ACHN (cell line): Measurements from ENCODE around the gene SNUPN.
A peak's percentile ranks its signal among the peaks of the same experiment; 100 is the strongest.
"Not testable (repeated sequence)": the region's sequence is repeated elsewhere in the genome, so short reads cannot be mapped to it uniquely, and the experiment has no call there.

Experiments used
- DNase-seq: peaks from one replicate; pipeline ENCODE4 v3.0.0-alpha.2; 2015
- in situ Hi-C: cut with HindIII; loops from 2 replicates; pipeline ENCODE4 v1.10.0; 2017; ENCODE audit warnings: low sequenced_read_pairs, low pct_ligation_motif_present, low pct_unique_long_range_greater_than_20kb

SNUPN gene

DNA sequence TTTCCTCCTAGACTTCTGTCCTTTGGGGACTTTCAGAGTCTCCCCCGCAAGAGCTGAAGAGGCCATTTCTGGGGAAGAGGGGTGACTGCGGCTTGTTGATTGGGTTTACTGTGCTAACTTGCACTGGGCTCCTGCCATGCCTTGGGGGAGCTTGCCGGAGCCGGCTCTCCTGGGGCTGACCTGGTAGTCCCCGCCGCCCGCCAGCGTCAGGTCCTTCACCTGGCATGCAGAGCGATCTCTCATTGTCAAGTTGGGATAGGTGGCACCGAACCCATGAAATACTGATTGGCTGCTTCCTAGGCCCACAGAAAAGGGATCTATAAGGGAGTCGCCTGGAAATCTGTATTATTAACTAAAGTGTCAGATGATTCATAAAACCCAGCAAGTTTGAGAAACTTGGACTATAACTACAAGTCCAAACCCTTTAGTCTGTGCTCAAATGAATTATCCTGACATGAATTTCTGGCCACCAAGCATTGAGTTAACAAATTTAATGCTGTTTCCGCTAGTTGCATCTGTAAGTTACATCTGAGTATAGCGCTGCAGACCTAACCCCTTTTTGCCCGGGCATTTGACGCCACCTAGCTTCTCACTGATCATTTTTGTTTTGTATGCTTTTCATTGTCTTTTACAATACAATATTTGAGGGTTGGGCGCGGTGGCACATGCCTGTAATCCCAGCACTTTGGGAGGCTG is 15.1 kb upstream of the SNUPN start:
- in situ Hi-C loops = no loop called here
- peak; percentile 70 for DNase-seq

- peak; percentile 98 for DNase-seq
- in situ Hi-C loops = no loop called here
These were observed 14.4 kb upstream of the SNUPN start, which contains the start of gene IMP3 for GRCh38 chr15:75639709-75640482. TSS of gene IMP3 (minus strand) at chr15:75640224. CDS start at chr15:75640168, 56 bp downstream.

DNA sequence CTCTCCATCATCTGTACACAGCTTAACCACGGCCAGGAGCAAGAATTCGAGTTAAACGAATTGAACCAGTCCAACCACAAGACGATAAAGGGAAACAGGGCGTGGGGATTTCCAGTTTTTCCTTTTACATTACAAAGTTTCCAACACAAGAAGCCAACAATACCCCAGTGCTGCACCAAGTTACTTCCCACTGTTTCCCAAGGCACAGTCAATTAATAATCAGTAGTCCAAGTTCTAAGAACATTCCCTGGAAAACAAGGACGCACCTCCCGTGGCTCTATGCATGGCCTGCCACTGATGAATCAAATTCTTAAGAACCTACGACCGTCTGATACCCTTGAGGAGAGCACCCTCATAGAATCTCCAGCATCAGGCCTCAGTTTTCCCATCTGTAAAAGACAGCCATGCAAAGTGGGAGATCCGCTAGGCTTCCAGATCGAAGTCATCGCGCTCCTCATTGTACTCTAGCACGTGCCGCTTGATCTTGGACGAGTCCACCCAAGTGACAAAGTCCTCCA is 13.7 kb upstream of the SNUPN start:
- peak; percentile 22 for DNase-seq
- in situ Hi-C loops = no loop called here

GRCh38 chr15:75637245-75638009 is 11.9 kb upstream of the SNUPN start:
- in situ Hi-C loops = no loop called here

GRCh38 chr15:75636026-75636425 is 10.5 kb upstream of the SNUPN start:
- in situ Hi-C loops = no loop called here
- DNase-seq = no peak

More at GRCh38 chr15:75637245-75638009, 11.9 kb upstream of the SNUPN start:
- no peak for DNase-seq

DNA sequence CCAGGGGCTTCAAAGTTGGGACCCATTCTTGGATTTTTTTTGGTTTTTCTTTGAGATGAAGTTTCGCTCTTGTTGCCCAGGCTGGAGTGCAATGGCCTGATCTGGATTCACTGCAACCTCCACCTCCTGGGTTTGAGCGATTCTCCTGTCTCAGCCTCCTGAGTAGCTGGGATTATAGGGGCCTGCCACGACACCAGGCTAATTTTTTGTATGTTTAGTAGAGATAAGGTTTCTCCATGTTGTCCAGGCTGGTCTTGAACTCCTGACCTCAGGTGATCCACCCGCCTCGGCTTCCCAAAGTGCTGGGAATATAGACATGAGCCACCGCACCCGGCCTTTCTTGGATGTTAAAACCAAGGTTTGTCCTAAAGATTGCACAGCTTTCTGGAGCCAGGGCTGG is 8.4 kb upstream of the SNUPN start:
- in situ Hi-C loops, DNase-seq: not testable (repeated sequence)

DNA sequence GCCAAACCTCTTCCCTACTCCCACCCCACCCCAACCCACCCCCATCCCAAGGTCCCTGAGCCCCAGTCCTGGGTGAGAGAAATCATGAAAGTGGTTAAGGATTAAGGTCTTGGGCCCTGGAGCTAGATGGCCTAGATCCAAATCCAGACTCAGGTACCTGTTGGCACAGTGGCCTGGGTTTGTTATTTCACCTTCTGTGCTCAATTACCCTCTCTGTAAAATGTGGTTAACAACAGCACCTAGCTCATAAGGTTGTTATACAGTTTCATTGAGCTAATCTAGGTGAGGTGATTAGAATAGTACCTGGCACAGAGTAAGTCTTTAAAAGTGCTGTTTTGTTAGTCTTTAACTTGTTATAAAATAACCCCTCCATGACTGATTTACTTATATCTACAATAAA is 6.4 kb upstream of the SNUPN start:
- in situ Hi-C loops = no loop called here
- no peak for DNase-seq

DNA sequence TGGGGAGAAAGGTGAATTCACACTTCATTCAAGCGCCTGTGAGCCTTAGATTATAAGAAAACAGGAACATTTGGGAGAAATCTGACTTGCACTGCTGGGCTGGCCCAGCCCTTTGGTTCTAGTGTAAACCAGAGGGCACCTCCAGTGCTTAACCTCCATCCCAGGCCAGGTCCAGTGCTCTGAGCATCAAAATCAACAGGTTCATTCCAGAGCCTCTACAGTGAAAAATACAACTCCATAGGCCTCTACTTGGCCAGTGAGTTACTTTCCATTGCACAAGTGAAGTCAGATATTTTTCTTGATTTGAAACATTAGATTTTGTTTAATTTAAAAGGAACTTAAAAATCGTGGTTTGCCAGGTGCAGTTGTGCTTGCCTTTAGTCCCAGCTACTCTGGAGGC is 3.0 kb downstream of the SNUPN start:
- in situ Hi-C loops = no loop called here
- DNase-seq = no peak

- peak; percentile 80 for DNase-seq
These were observed 4.6 kb downstream of the SNUPN start for GRCh38 chr15:75620841-75621391.

GRCh38 chr15:75620058-75620820 is 5.3 kb downstream of the SNUPN start:
- no peak for DNase-seq
- in situ Hi-C loops = no loop called here

More at GRCh38 chr15:75620841-75621391, 4.6 kb downstream of the SNUPN start:
- in situ Hi-C loops = no loop called here

DNA sequence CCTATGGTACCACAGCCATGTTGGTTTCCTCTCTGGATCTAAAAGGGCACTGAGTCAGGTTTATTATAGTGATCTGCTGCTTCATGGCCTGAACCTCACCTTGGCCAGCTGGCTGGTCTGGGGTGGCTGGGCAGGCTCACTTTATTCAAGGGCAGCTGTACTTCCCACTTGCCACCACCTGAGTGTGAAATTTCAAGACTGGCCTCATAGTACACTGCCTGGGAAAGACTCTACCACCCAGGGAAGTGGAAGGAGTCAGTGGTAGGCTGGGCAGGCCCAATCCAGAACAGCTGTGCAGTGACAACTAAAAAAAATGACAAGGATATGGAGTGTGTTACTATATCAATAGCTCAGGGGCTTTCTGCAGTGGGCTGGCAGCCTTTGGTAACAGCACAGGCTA is 8.8 kb downstream of the SNUPN start:
- in situ Hi-C loops = no loop called here
- DNase-seq = no peak

- in situ Hi-C loops = no loop called here
These were observed 18.5 kb downstream of the SNUPN start for GRCh38 chr15:75606711-75607699.

DNA sequence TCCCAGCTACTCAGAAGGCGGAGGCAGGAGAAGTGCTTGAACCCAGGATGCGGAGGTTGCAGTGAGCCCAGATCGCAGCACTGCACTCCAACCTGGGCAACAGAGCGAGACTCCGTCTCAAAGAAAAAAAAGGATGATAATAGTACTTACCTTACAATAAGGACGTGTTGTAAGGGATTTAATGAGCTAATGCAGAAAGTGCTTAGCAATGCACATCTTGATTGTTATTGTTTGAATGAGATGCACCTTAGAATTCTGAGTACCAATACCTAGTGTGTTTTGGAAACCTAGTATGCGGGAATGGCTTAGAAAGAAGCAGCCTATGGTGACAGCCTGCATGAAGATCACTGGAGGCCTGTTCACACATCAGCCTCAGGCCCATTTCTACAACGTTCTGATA is 19.5 kb downstream of the SNUPN start:
- no peak for DNase-seq
- in situ Hi-C loops = no loop called here

More at GRCh38 chr15:75606711-75607699, 18.5 kb downstream of the SNUPN start:
- no peak for DNase-seq

DNA sequence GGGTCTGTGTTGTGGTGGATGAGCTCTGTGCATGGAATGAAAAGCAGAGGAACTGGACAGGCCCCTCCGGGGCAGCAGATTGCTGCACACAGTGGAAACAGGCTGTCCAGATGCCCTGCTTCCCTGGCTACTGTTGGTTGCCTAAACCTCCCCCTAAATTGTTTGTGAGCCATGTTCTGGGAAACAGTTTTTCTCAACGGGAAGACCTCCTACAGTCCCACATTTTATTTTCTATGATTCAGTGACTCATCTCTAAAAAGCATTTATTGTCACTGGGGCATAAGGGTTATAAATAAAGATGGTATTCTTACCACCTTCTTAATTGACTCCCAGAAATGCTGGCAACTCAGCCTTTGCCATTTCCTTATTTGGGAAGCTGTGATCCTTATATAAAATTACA is 26.1 kb downstream of the SNUPN start:
- DNase-seq = no peak
- in situ Hi-C loops = no loop called here

DNA sequence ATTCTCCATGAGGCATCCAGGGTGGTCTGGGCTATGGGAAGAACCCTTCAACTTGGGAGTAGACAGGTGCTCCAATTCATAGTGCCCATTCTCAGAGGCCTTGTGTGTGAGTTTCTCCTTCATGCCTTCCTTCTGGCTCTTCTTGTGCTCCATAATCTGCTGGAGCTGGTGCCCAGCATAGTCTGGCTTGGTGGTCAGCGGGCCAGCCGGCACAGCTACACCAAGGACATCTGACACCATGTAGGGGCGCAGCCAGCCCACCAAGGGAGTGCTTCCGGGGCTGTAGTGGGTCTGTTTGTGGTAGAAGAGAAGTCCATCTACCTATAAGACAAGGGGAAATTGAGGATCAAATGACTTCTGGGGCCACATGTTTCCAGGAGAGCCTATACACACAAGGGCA is 27.2 kb downstream of the SNUPN start:
- DNase-seq = no peak
- in situ Hi-C loops = no loop called here

- in situ Hi-C loops = no loop called here
- peak; percentile 7 for DNase-seq
These were observed 27.7 kb downstream of the SNUPN start for GRCh38 chr15:75597667-75598341.
